Smooth muscle cell (in vitro differentiated cells): ENCODE measurements around the gene IL18. TPM values are rescaled to one million over a fixed set of nuclear protein-coding genes. Genes with fewer than 3 reads are reported as not detected.

ENCODE experiments used
- DNase-seq: peaks from one replicate; lab custom pipeline; 2025; ENCODE audit not compliant: unreplicated experiment; lab: John Stamatoyannopoulos, UW
- H2AFZ ChIP-seq: fragments of 200-600 bp; sonication (generic); 2 replicates; pipeline ENCODE4 v1.6.0; 2016; ENCODE audit warnings: antibody characterized with exemption, low read depth, mild to moderate bottlenecking
- H3F3A ChIP-seq: fragments of 200-600 bp; sonication (generic); 2 replicates; pipeline ENCODE4 v1.6.0; 2017; ENCODE audit warnings: antibody characterized with exemption, low read depth
- H3K27ac ChIP-seq: fragments of 200-600 bp; sonication (generic); 2 replicates; pipeline ENCODE4 v1.5.1; 2016; ENCODE audit warnings: low read depth, mild to moderate bottlenecking
- H3K27me3 ChIP-seq: fragments of 200-600 bp; sonication (generic); 2 replicates; pipeline ENCODE4 v1.6.1; 2016; ENCODE audit warnings: low read depth, mild to moderate bottlenecking
- H3K36me3 ChIP-seq: fragments of 200-600 bp; sonication (generic); 2 replicates; pipeline ENCODE4 v1.5.1; 2016; ENCODE audit warnings: low read depth
- H3K4me1 ChIP-seq: fragments of 200-600 bp; sonication (generic); 2 replicates; pipeline ENCODE4 v1.5.1; 2016; ENCODE audit warnings: low read depth
- H3K4me2 ChIP-seq: fragments of 200-600 bp; sonication (generic); 2 replicates; pipeline ENCODE4 v1.6.0; 2016; ENCODE audit warnings: mild to moderate bottlenecking
- H3K4me3 ChIP-seq: fragments of 200-600 bp; sonication (generic); 2 replicates; pipeline ENCODE4 v1.5.1; 2016; ENCODE audit warnings: mild to moderate bottlenecking
- H3K79me2 ChIP-seq: fragments of 200-600 bp; sonication (generic); 2 replicates; pipeline ENCODE4 v1.6.0; 2016; ENCODE audit warnings: low read depth, mild to moderate bottlenecking
- H3K9ac ChIP-seq: fragments of 200-600 bp; sonication (generic); 2 replicates; pipeline ENCODE4 v1.6.0; 2016; ENCODE audit warnings: low read depth
- H3K9me3 ChIP-seq: fragments of 200-600 bp; sonication (generic); replicated peaks from 2 replicates; pipeline ENCODE4 v1.5.1; 2016; ENCODE audit warnings: low read depth
- H4K20me1 ChIP-seq: fragments of 200-600 bp; sonication (generic); 2 replicates; pipeline ENCODE4 v1.6.0; 2016; ENCODE audit warnings: low read depth
- CTCF ChIP-seq: fragments of 200-600 bp; sonication (generic); IDR thresholded peaks from 2 replicates; pipeline ENCODE4 v1.5.1; 2017; ENCODE audit warnings: borderline replicate concordance, mild to moderate bottlenecking, antibody characterized with exemption; ENCODE audit not compliant: insufficient read depth, poor library complexity, severe bottlenecking
- WGBS: methylation state at CpG from one replicate; pipeline ENCODE4 v1.1.7; 2016; ENCODE audit warnings: low lambda C conversion rate; 5-methylcytosine and 5-hydroxymethylcytosine counted together
- polyA plus RNA-seq: library from polyadenylated mRNA; unstranded; fragments of >200 nt; fragmentation: Nextera tagmentation; extraction: Ambion mirVana; gene quantifications from 2 replicates; pipeline ENCODE4 v1.2.1, GENCODE V29; 2016
- total RNA-seq: library from RNA; depleted of rRNA; stranded (reverse); fragments of >200 nt; gene quantifications from 2 replicates; pipeline ENCODE4 v1.2.3, GENCODE V29; 2014

Gene IL18
- total and polyA plus RNA-seq, 2 experiments from 2014 or later: 0.34 to 3.0 TPM

- H3F3A ChIP-seq: no peaks in the 10 kb centered on the region
- WGBS: 94% methylated on average over 5 of the region's 5 CpGs
- H3K9ac ChIP-seq: no peak overlapping the region
- no peak overlapping the region for H2AFZ ChIP-seq
- TF ChIP-seq CTCF: no peak
- H3K27ac ChIP-seq: no peak overlapping the region
- no peaks in the 10 kb centered on the region for H3K27me3 ChIP-seq
- H3K9me3 ChIP-seq: no peaks in the 10 kb centered on the region
- no peaks in the 10 kb centered on the region for H4K20me1 ChIP-seq
- no peak overlapping the region for H3K4me3 ChIP-seq
- no peaks in the 10 kb centered on the region for H3K36me3 ChIP-seq
- no peaks in the 10 kb centered on the region for H3K79me2 ChIP-seq
- no peaks in the 10 kb centered on the region for H3K4me1 ChIP-seq
- no peak overlapping the region for H3K4me2 ChIP-seq
- no peak for DNase-seq
Measured at GRCh38 chr11:112129656-112130055, 34.2 kb downstream of the IL18 start.

GRCh38 chr11:112128483-112129121, 35.3 kb downstream of the IL18 start:
- TF ChIP-seq CTCF: no peak
- Histone ChIP-seq H3K9ac (no peak overlapping the region), H4K20me1 (no peaks in the 10 kb centered on the region), H2AFZ (no peak overlapping the region), H3K27me3 (no peaks in the 10 kb centered on the region), H3K4me1 (no peaks in the 10 kb centered on the region), H3K27ac (no peak overlapping the region), H3K4me3 (no peak overlapping the region), H3K36me3 (no peaks in the 10 kb centered on the region), H3K9me3 (no peaks in the 10 kb centered on the region), H3F3A (no peaks in the 10 kb centered on the region), H3K79me2 (no peaks in the 10 kb centered on the region), H3K4me2 (no peak overlapping the region)
- no peak for DNase-seq
- 87% methylated on average over 3 of the region's 3 CpGs for WGBS

GRCh38 chr11:112127056-112127455, 36.8 kb downstream of the IL18 start:
- H3K4me1 ChIP-seq: no peaks in the 10 kb centered on the region
- H3K9ac ChIP-seq: no peak overlapping the region
- H3K4me3 ChIP-seq: no peak overlapping the region
- no peak for DNase-seq
- WGBS: 98% methylated on average over 2 of the region's 2 CpGs
- H3K9me3 ChIP-seq: no peaks in the 10 kb centered on the region
- no peak for TF ChIP-seq CTCF
- H3K4me2 ChIP-seq: no peak overlapping the region
- no peaks in the 10 kb centered on the region for H3K36me3 ChIP-seq
- no peaks in the 10 kb centered on the region for H3K27me3 ChIP-seq
- no peaks in the 10 kb centered on the region for H3K79me2 ChIP-seq
- H4K20me1 ChIP-seq: no peaks in the 10 kb centered on the region
- H2AFZ ChIP-seq: no peak overlapping the region
- no peak overlapping the region for H3K27ac ChIP-seq
- H3F3A ChIP-seq: no peaks in the 10 kb centered on the region

GRCh38 chr11:112123129-112123528, 40.8 kb downstream of the IL18 start:
- Histone ChIP-seq H3K27me3 (no peaks in the 10 kb centered on the region), H3F3A (peaks cover 5% of the 10 kb centered on the region), H3K4me1 (no peaks in the 10 kb centered on the region), H4K20me1 (no peaks in the 10 kb centered on the region), H3K36me3 (no peaks in the 10 kb centered on the region), H3K9me3 (no peaks in the 10 kb centered on the region), H3K9ac (no peak overlapping the region), H3K4me2 (no peak overlapping the region), H3K79me2 (no peaks in the 10 kb centered on the region), H2AFZ (no peak overlapping the region), H3K4me3 (no peak overlapping the region), H3K27ac (no peak overlapping the region)
- no peak for DNase-seq
- no peak for TF ChIP-seq CTCF
- 90% methylated on average over 4 of the region's 4 CpGs for WGBS
